ENCODE measurements around the gene ATF3.

ATF3 gene

GRCh38 chr1:212606395-212607205 lies 2.0 kb upstream of the ATF3 start:
- Mint-ChIP-seq H3K36me3 (ENCODE audit: insufficient read depth) (peaks cover 21% of the 10 kb centered on the region), H3K4me1 (peaks cover 24% of the 10 kb centered on the region), H3K27ac (ENCODE audit: low read depth) (peak overlapping the region; percentile 54), H3K9me3 (no peaks in the 10 kb centered on the region), H3K4me3 (peak overlapping the region; percentile 95), H3K27me3 (peaks cover 89% of the 10 kb centered on the region)
- ATAC-seq (replicated peaks; ENCODE audit: extremely low read depth, poor library complexity, severe bottlenecking): no peak
- no peak for DNase-seq (ENCODE audit: low spot score in 2 of 2)

DNA sequence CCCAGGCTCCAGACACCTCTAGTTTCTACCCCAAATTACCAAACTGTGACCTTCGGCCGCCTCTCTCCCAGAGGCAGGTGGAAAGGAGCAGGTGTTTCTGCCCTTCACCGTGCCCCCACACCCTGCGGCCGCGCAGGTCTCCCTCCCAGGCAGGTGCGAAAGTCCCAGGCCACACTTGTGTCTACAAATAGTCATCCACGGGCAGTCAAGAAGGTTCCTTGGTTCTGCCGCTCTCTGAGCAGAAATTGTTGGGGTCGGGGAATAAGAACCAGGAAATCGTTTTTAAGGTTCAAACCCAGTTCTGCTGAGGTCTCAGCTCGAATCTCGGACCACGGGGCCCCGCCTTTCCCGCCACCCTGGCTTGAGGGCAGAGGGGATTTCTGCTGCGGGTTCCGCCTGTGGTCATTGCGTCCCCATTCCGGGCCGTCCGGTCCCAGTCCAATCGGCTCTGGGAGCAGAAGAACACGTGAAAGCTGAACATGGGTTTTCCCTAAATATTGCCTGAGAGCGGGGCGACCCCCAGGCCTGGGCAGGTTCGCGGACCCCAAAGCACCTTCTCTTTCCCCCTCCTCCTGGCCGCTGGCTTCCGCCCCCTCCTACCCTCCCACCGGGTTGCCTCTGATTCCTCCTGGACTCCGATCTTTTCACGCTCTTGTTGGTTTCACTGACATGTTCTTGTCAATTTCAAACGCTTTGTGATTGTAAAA lies 1.2 kb upstream of the ATF3 start:
- no peak for ATAC-seq (replicated peaks; ENCODE audit: extremely low read depth, poor library complexity, severe bottlenecking)
- Mint-ChIP-seq H3K9me3 (no peaks in the 10 kb centered on the region), H3K36me3 (ENCODE audit: insufficient read depth) (peaks cover 21% of the 10 kb centered on the region), H3K27me3 (peaks cover 82% of the 10 kb centered on the region), H3K4me3 (peak overlapping the region; percentile 95), H3K4me1 (peaks cover 24% of the 10 kb centered on the region), H3K27ac (ENCODE audit: low read depth) (peak overlapping the region; percentile 54)
- no peak for DNase-seq (ENCODE audit: low spot score in 2 of 2)

DNA sequence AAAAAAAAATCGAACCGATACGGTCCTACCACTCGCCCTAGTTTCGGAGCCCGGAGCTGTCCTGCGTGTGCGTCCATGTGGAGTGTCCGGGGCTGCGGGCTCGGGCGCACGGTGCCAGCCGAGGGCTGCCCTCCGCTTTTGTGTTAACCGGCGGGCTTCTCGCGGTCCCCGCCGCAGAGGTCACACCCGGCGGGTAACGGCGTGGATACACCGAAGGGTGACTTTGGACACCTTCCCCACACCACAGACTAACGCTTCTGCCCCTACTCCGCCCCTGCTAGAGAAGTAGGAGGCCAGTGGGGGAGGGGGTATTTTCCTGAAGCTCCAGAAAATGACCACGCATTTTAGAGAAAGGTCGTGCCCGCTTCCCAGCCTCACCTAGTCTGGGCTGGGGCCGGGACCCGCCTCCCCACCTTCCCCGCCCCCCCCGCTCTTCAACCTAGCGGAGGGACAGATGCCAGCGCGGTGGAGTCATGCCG lies 609 bp upstream of the ATF3 start:
- Mint-ChIP-seq H3K27me3 (peaks cover 76% of the 10 kb centered on the region), H3K9me3 (no peaks in the 10 kb centered on the region), H3K4me1 (peaks cover 24% of the 10 kb centered on the region), H3K36me3 (ENCODE audit: insufficient read depth) (peaks cover 21% of the 10 kb centered on the region), H3K4me3 (peak overlapping the region; percentile 95), H3K27ac (ENCODE audit: low read depth) (peak overlapping the region; percentile 91)
- ATAC-seq (replicated peaks; ENCODE audit: extremely low read depth, poor library complexity, severe bottlenecking): no peak
- peak in 1 of 2 donors; percentile 13 for DNase-seq (ENCODE audit: low spot score in 2 of 2)

DNA sequence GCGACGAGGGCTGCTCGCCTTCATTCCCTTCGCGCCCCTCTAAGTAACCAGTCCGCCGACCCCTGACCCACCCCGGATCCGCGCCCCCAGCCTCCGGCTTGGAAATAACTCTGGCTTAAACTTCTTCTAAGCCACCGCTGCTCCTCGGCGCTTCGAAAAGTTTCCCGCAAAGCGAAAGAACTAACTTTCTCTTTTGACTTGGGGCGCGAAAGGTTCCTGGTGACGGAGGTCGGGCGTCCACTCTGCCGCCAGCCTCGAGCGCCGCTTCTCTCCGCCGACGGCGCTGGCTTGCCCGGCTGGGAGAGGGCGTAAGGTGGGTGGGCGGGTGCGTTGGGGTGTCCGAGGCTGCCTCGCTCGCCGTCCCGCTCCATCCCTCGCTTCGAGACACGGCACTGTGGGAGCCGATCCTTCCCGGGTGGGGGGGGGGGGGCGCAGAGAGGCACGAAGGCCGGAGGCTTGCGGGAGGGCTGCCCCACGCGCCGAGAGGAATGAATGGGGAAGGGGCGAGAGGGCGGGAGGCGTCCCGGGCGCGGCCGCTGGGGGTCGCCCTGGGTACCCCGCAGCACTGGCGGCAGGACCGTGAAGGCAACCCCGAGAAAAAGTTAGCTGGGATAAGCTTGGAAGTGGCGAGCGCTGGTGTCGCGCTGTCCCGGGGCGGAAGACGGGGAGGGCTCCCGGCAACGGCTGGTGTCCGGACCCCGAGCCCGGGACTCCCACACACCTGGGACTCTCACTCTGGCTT lies 569 bp downstream of the ATF3 start:
- Mint-ChIP-seq H3K4me1 (peaks cover 24% of the 10 kb centered on the region), H3K27ac (ENCODE audit: low read depth) (peak overlapping the region; percentile 91), H3K4me3 (peak overlapping the region; percentile 95), H3K27me3 (peaks cover 64% of the 10 kb centered on the region), H3K9me3 (no peaks in the 10 kb centered on the region), H3K36me3 (ENCODE audit: insufficient read depth) (peaks cover 21% of the 10 kb centered on the region)
- ATAC-seq (replicated peaks; ENCODE audit: extremely low read depth, poor library complexity, severe bottlenecking) (peak; percentile 49), DNase-seq (ENCODE audit: low spot score in 2 of 2) (peak; percentile 33 to 34)

GRCh38 chr1:212609701-212610574 lies 1.4 kb downstream of the ATF3 start:
- H3K27me3 Mint-ChIP-seq: peaks cover 56% of the 10 kb centered on the region

GRCh38 chr1:212610575-212610967 lies 2.0 kb downstream of the ATF3 start:
- no peak overlapping the region for H3K27ac Mint-ChIP-seq (ENCODE audit: low read depth)
- no peaks in the 10 kb centered on the region for H3K9me3 Mint-ChIP-seq
- peaks cover 24% of the 10 kb centered on the region for H3K4me1 Mint-ChIP-seq
- H3K4me3 Mint-ChIP-seq: peak overlapping the region; percentile 52
- H3K27me3 Mint-ChIP-seq: peaks cover 50% of the 10 kb centered on the region
- DNase-seq (ENCODE audit: low spot score in 2 of 2) (no peak), ATAC-seq (replicated peaks; ENCODE audit: extremely low read depth, poor library complexity, severe bottlenecking) (no peak)
- H3K36me3 Mint-ChIP-seq (ENCODE audit: insufficient read depth): peaks cover 18% of the 10 kb centered on the region

More at GRCh38 chr1:212609701-212610574, 1.4 kb downstream of the ATF3 start:
- H3K4me1 Mint-ChIP-seq: peaks cover 24% of the 10 kb centered on the region
- DNase-seq (ENCODE audit: low spot score in 2 of 2) (no peak), ATAC-seq (replicated peaks; ENCODE audit: extremely low read depth, poor library complexity, severe bottlenecking) (no peak)
- H3K27ac Mint-ChIP-seq (ENCODE audit: low read depth): peak overlapping the region; percentile 44
- peak overlapping the region; percentile 95 for H3K4me3 Mint-ChIP-seq
- peaks cover 21% of the 10 kb centered on the region for H3K36me3 Mint-ChIP-seq (ENCODE audit: insufficient read depth)
- no peaks in the 10 kb centered on the region for H3K9me3 Mint-ChIP-seq

DNA sequence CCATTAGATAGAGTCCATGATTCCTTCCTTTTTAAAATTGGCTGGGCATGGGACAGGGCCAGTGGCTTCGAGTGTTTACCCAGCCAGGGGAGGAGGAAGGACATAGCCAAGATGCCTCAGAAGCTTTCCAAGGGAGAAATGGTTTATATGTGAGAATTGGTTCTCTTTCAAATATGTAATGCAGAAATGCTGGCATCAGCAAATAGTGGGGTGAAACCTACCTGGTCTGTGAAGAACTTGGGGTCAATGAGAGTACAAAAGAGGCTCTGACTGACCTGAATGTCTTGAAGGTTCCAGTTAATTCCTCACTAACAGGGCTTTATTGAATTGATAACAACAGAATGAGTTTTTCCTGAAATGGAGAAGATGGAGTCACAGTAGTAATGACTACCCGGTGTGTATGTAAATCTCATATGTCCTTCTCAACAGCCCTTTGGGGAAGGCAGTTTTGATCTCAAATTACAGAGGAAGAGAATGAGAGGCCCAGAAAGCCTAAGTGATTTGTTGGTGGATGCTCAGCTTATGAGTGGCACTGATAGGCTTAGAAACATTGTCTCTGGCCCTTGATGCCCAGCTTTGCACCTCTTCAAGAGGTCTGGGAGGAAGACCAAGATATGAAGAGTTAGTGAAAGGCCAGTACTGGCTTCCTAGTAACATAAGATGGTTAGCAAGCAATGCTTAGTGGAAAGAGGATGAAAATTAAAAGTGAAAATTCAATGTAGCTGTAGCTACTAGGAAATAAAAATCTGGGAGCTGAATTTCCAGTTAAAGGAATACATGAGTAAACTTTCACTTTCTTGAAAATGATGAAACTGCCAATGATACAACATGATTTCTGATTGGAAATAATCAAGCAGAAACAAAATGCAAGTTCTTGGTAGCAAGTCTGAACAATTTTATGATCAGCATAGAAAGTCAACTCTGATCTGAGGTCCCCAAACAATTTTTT lies 2.7 kb downstream of the ATF3 start:
- H3K4me1 Mint-ChIP-seq: peaks cover 24% of the 10 kb centered on the region
- H3K27ac Mint-ChIP-seq (ENCODE audit: low read depth): no peak overlapping the region
- peaks cover 19% of the 10 kb centered on the region for H3K36me3 Mint-ChIP-seq (ENCODE audit: insufficient read depth)
- ATAC-seq (replicated peaks; ENCODE audit: extremely low read depth, poor library complexity, severe bottlenecking): no peak
- no peaks in the 10 kb centered on the region for H3K9me3 Mint-ChIP-seq
- peaks cover 43% of the 10 kb centered on the region for H3K27me3 Mint-ChIP-seq
- peak overlapping the region; percentile 52 for H3K4me3 Mint-ChIP-seq
- no peak for DNase-seq (ENCODE audit: low spot score in 2 of 2)

DNA sequence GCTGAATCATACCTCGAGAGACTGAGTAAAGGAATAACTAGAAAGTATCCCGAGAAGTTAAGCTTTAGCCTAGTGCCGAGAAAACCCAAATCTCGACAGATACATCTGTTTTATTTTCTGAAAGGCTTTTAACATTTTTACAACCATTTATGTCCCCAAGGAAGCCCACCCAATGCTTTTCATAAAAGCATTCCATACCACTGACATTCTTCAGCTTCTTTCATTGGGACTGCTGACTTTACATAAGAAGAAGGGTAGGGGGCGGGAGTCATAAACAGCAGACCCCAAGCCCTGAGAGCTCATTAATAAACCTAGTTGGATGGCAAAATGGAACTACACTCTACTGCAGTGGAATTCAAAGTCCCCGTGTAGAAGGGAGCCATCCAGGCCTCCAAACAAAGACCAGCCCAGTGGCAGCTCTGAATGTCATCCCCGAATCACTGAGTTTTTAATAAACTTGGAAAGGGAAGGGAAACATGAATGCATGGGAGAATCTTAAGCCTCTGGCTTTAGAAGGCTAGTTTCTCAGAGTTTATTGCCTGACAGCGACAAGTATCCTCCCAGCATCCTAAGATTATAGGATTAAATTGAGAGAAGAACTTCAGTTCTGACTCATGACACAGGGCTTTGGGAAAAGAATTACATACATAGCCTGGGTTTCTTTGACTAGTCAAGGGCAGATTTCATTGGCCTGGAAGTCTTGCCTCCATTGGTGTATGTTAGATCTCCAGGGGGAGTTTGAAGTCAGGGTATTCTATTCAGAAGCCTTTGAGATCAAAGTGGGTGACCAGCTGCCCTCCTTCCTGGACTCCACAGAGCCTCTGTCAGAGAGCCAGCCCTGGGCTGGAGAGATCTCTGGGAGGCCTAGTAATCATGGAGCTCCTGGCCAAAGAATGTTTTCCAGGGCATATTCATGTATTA lies 3.7 kb downstream of the ATF3 start:
- Mint-ChIP-seq H3K36me3 (ENCODE audit: insufficient read depth) (peaks cover 23% of the 10 kb centered on the region), H3K27ac (ENCODE audit: low read depth) (no peak overlapping the region), H3K4me1 (peaks cover 19% of the 10 kb centered on the region), H3K9me3 (no peaks in the 10 kb centered on the region), H3K27me3 (peaks cover 32% of the 10 kb centered on the region), H3K4me3 (no peak overlapping the region)
- no peak for ATAC-seq (replicated peaks; ENCODE audit: extremely low read depth, poor library complexity, severe bottlenecking)
- DNase-seq (ENCODE audit: low spot score in 2 of 2): no peak

DNA sequence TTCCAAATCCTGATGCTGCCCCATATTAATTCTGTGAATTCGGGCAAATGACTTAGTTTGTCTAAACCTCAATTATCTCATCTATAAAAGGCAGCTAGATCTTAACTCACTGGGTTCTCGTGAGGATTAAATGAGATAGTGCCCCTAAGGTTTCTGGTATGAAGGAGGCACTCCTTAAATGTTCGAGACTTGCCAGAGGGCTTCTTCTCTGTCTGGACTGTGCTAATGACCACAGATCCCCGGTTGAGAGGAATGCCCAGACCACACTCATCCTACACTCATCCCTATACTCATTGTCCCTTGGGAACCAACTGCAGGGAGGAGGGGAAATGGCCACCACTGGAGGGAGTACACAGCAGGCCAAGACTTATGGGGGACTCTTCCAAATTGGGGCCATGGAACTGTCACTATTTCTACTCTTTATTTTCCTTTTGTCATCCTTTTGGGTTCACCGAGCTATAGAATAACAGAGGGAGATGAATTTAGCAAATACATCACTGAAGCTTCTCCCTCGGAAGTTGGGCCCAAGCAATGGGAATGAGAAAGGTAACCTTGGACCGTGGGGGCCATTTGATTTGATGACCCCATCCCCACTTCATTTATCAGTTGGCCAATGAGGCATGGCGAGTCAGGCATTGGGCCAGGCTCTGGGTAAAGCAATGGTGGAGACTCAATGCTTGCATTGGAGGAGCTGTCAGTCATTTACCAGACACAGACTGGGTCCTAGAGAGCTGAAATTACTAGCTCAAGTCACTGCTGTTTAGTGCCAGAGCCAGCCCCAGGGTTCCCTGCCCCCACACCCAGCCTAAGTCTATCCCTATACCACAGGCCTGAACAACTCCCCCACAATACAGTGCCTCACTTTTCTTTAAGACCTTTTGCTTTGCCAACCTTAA lies 5.1 kb downstream of the ATF3 start:
- Mint-ChIP-seq H3K4me1 (peaks cover 12% of the 10 kb centered on the region), H3K27me3 (peaks cover 24% of the 10 kb centered on the region), H3K36me3 (ENCODE audit: insufficient read depth) (peaks cover 12% of the 10 kb centered on the region), H3K9me3 (no peaks in the 10 kb centered on the region), H3K27ac (ENCODE audit: low read depth) (peak overlapping the region; percentile 44), H3K4me3 (no peak overlapping the region)
- ATAC-seq (replicated peaks; ENCODE audit: extremely low read depth, poor library complexity, severe bottlenecking) (no peak), DNase-seq (ENCODE audit: low spot score in 2 of 2) (no peak)

All from central memory CD8-positive, alpha-beta T cell (primary cell).